Naive thymus-derived CD8-positive, alpha-beta T cell (primary cell): Measurements from ENCODE around the gene C1GALT1C1L. TPM values are rescaled to one million over a fixed set of nuclear protein-coding genes. Genes with fewer than 3 reads are reported as not detected.

Experiments
- ATAC-seq, 2 donors: fragments of 150-1000 bp; cut with Tn5 transposase in 1 of 2; sonication (Bioruptor Pico), chemical (Tn5 transposase) in 1 of 2; 1 replicate in 1 of 2; 2 replicates in 1 of 2; pipeline ENCODE4 v1.10.0; 2021; ENCODE audit warnings: mild to moderate bottlenecking in 2 of 2, moderate library complexity in 2 of 2
- POLR2A ChIA-PET: fragments of 350-600 bp; sonication (Branson Sonifier 250); formaldehyde crosslinking; loops from one replicate; lab custom pipeline; 2021; ENCODE audit warnings: antibody characterized with exemption; lab: Charles Lee
- DNase-seq, 10 donors: peaks; one replicate each; pipeline versions ENCODE4 v3.0.0 to v3.0.0-alpha.2; 2020 to 2022
- H3K27ac Mint-ChIP-seq, 10 donors: one replicate each; pipeline ENCODE4 v1.8.0; 2020 to 2022; ENCODE audit warnings: mild to moderate bottlenecking in 10 of 10, mixed read lengths in 10 of 10, moderate library complexity in 4 of 10, inconsistent platforms in 1 of 10
- H3K27me3 Mint-ChIP-seq, 5 donors: one replicate each; pipeline ENCODE4 v1.8.0; 2021 to 2022; ENCODE audit warnings: mixed read lengths in 5 of 5
- H3K36me3 Mint-ChIP-seq, 3 donors: one replicate each; pipeline ENCODE4 v1.8.0; 2020 to 2022; ENCODE audit warnings: mixed read lengths in 3 of 3, mild to moderate bottlenecking in 2 of 3, inconsistent platforms in 1 of 3
- H3K4me1 Mint-ChIP-seq, 4 donors: one replicate each; pipeline ENCODE4 v1.8.0; 2021 to 2022; ENCODE audit warnings: mixed read lengths in 4 of 4
- H3K4me3 Mint-ChIP-seq, 10 donors: one replicate each; pipeline ENCODE4 v1.8.0; 2020 to 2022; ENCODE audit warnings: mild to moderate bottlenecking in 10 of 10, mixed read lengths in 10 of 10, moderate library complexity in 6 of 10, inconsistent platforms in 1 of 10
- H3K9me3 Mint-ChIP-seq, 9 donors: one replicate each; pipeline ENCODE4 v1.8.0; 2020 to 2022; ENCODE audit warnings: mixed read lengths in 9 of 9, mild to moderate bottlenecking in 3 of 9, inconsistent platforms in 1 of 9, moderate library complexity in 1 of 9
- polyA plus RNA-seq, 3 donors: library from polyadenylated mRNA; unstranded; fragments of 300-500 nt; fragmentation: Illumina TruSeq; gene quantifications; one replicate each; pipeline ENCODE4 v1.2.3, GENCODE V29; 2021
- total RNA-seq, 8 experiments: library from RNA in 2 of 8; stranded (reverse) in 2 of 8; gene quantifications; one replicate each; pipeline ENCODE4 v1.2.3 and lab custom pipeline; 2021 to 2026

Gene C1GALT1C1L
- total RNA-seq = under 1 TPM; 0.31 to 0.33 TPM
- under 1 TPM in 2 of 3 donors, not detected in 1; 0.16 to 0.44 TPM for polyA plus RNA-seq
- 0 to 0.26 (median 0.08) reads per million in 6 experiments for total RNA-seq (lab: John Stamatoyannopoulos, UW)

DNA sequence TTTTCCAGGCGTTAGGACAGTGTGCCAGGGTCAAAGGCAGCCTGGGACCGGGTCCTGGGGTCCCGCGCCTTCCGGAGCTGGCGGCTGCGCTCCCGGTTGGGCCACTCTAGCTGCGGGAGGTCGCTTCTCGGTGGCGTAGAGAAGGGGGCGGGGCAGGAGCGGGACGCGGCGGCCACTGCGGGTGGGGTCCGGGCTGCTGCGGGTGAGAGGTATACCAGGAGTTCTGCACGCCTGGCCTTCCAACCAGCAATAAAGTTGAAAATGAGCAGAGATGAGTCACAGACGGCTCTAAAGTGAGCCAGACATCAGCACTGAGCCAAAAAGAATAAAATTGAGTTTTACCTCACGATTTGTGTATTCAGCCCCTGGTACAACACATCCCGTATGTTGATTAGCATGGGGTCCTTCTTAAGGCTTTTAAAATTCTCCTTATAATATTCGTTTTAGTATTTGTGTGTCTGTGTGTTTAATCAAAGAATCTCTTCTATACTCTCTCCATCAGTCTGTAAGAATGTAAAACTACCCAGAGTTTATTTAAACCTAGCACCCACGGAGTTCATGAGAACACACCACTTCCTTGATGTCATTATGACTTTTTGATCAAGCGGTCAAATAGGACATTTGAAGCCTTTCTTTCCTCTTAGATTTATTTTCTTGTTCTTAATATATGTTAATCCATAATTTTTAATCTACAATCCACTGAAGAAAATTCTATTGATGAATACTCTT lies at the start of gene C1GALT1C1L:
TSS of gene C1GALT1C1L (minus strand) at position 108 of the 729 bp plus-strand sequence. CDS start at position 1, 107 bp downstream.
- H3K27me3 Mint-ChIP-seq = peaks cover 6 to 27% (median 10%) of the 10 kb centered on the region in 5 donors

DNA sequence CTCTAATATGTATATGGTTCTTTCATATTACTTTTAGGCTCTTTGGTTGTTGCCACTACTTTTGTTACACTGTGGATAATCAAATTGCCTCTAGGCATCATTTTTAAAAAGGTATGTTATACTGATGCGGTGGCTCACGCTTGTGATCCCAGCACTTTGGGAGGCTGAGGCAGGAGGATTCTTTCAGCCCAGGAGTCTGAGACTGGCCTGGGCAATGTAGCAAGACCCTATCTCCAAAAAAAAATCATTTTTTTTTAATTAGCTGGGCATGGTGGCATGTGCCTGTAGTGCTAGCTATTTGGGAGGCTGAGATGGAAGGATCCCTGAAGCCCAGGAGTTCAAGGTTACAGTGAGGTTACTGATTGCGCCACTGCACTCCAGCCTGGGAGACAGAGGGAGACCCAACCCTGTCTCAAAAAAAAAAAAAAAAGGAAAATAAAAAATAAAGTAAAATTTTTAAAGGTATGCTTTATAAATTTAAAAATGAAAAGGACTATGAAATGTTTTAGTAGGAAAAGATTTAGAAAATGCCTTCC lies 49.5 kb upstream of the C1GALT1C1L start:
- POLR2A ChIA-PET = no interaction called here
- ATAC-seq (no peak), DNase-seq (no peak)
- Mint-ChIP-seq H3K4me1 (no peaks in the 10 kb centered on the region), H3K27ac (no peak overlapping the region), H3K27me3 (peaks cover 0 to 10% (median 0%) of the 10 kb centered on the region in 5 donors), H3K36me3 (peaks cover 0 to 4% (median 2%) of the 10 kb centered on the region in 3 donors), H3K9me3 (no peaks in the 10 kb centered on the region), H3K4me3 (no peak overlapping the region)

More for the DNA sequence above, at the start of gene C1GALT1C1L:
- H3K9me3 Mint-ChIP-seq = peaks cover 6 to 23% (median 11%) of the 10 kb centered on the region in 9 donors
- H3K4me1 Mint-ChIP-seq = peaks cover 2 to 9% (median 3%) of the 10 kb centered on the region in 4 donors
- DNase-seq (peak in 6 of 10 donors; percentile 2 to 23 (median 14)), ATAC-seq (peak; percentile 66 to 76)
- peaks cover 0 to 24% (median 2%) of the 10 kb centered on the region in 3 donors for H3K36me3 Mint-ChIP-seq
- H3K27ac Mint-ChIP-seq = peak within 1 kb of the TSS in 1 of 10 donors; percentile 53
- H3K4me3 Mint-ChIP-seq = peak within 1 kb of the TSS; percentile 7 to 73 (median 60)
- POLR2A ChIA-PET = no interaction called here

DNA sequence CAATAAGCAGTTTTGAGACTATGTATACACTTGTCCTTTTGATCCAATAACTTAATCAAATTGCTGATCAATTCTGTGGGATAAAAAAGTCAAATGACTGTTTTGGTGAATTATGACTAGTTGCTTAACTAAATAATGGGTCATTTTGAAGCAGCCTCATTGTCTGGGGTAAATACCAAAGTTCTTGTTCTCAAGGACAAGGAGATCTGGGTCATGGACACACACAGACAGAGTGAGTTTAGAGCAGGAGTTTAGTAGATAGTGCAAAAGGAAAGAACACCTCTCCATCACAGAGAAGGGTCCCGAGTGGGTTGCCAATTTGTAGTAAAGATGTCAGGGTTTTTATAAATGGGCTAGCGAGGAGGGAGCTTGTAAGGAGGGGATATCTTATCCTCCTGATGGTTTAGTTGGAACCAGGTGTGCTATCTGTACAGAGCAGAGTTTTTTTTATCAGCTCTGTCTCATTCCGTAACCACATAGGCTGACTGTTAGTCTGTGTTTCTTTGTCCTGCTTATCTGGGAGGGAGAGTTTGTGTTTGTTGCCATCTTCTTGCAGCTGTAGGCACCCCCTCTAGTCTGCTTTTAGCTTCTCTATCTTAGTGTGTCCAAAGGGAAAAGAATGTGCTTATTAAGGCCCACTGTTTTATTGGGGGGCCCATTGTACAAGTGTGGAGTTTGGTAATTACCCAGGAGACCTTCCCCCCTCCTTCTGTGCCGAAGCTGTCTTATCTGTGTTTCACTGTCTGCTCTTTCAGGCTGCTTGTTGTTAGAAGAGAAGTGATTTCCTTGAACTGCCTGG lies 48.7 kb upstream of the C1GALT1C1L start:
- ATAC-seq (no peak), DNase-seq (no peak)
- POLR2A ChIA-PET = no interaction called here
- H3K9me3 Mint-ChIP-seq = no peaks in the 10 kb centered on the region
- H3K4me1 Mint-ChIP-seq = no peaks in the 10 kb centered on the region
- H3K27me3 Mint-ChIP-seq = peaks cover 0 to 10% (median 1%) of the 10 kb centered on the region in 5 donors
- no peak overlapping the region for H3K27ac Mint-ChIP-seq
- H3K4me3 Mint-ChIP-seq = no peak overlapping the region
- H3K36me3 Mint-ChIP-seq = peaks cover 0 to 2% (median 2%) of the 10 kb centered on the region in 3 donors

DNA sequence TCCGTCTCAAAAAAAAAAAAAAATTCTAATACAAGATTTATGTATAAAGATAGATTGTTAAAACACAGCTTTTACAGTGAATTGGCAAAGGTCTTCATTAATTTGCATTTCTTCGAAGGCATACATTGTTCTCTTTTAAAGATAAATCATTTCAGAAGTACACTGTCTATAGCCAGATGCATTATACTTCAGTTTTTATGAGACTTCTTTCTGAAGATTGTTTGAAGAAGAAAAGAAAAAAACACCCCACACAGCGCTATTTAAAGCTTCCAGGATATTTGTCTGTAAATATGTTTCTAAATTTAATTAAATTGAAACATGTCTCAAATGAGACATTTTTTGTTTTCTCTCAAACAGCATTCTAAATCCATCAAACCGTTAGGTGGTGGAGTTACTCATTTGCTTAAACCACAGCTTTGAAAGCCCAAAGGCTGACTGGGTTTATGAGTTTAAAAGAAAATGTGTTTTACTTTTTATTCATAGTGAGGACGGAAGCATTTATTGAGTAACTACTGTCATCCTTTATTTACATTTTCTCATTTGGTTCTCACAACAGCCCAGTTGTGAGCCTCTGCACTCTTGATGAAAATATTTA lies 42.4 kb upstream of the C1GALT1C1L start:
- Mint-ChIP-seq H3K27ac (no peak overlapping the region), H3K36me3 (peaks cover 0 to 4% (median 2%) of the 10 kb centered on the region in 3 donors), H3K4me1 (no peaks in the 10 kb centered on the region), H3K9me3 (no peaks in the 10 kb centered on the region), H3K4me3 (no peak overlapping the region), H3K27me3 (peaks cover 0 to 10% (median 7%) of the 10 kb centered on the region in 5 donors)
- DNase-seq (no peak), ATAC-seq (no peak)
- POLR2A ChIA-PET = no interaction called here

DNA sequence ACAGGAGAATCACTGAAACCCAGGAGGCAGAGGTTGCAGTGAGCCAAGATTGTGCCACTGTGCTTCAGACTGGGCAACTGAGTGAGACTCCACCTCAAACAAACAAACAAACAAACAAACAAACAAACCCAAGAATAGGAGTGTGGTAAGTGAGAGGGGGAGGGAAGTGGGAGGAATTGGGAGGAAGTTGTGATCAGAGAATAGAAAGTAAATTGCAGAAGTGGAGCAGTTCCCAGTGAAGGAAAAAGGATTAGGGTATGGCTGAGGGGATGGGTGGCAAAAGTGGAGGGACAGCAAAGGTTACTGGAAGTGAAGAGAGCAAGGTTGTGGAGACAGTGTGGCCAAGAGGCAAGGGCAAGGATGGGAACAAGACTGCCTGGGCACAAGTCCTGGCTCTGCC lies 41.1 kb upstream of the C1GALT1C1L start:
- Mint-ChIP-seq H3K9me3 (no peaks in the 10 kb centered on the region), H3K4me1 (no peaks in the 10 kb centered on the region), H3K27me3 (peaks cover 0 to 10% (median 7%) of the 10 kb centered on the region in 5 donors), H3K27ac (no peak overlapping the region), H3K4me3 (no peak overlapping the region), H3K36me3 (peaks cover 2 to 4% (median 4%) of the 10 kb centered on the region in 3 donors)
- POLR2A ChIA-PET = no interaction called here
- DNase-seq (no peak), ATAC-seq (no peak)

DNA sequence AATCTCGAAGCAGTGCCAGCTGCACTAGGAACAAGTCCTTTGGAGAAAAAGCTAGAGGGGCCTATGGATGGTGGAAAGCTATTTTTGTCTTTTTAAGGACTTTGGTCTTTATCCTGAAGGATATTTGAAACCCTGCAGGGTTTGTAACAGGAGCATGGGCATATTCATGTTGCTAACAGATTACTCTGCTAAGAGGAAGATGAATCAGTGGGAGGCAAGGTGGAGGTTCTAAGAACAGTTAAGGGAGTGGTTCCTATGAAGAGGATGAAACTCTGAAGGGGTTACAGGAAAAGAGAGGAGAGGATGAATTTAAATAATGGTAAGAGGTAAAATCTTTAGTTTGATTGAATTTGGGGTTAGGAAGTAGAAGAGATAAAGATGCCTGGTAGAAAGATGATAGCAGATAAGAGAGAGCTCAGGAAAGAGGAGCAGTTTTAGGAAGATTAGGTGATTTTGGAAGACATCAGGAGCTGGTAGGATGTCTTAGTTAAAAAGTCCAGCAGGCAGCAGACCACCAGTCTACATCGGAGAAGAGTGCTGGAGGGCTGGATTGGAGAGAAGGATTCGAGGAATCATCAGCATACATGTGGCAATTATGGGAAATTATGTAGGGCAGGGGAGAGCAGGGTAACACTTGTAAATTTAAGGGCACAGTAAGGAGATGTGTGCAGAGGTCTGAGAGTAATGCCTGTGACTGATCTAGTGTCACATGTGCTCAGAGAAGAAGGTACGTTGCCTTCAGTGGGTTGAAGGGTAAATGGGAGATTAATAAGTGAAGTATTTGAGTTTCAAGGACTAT lies 39.3 kb upstream of the C1GALT1C1L start:
- Mint-ChIP-seq H3K27ac (peak overlapping the region in 1 of 10 donors; percentile 1), H3K9me3 (no peaks in the 10 kb centered on the region), H3K4me3 (no peak overlapping the region), H3K27me3 (peaks cover 0 to 17% (median 2%) of the 10 kb centered on the region in 5 donors), H3K36me3 (peaks cover 2 to 10% (median 4%) of the 10 kb centered on the region in 3 donors), H3K4me1 (no peaks in the 10 kb centered on the region)
- POLR2A ChIA-PET = no interaction called here
- no peak for DNase-seq
- ATAC-seq = no peak

DNA sequence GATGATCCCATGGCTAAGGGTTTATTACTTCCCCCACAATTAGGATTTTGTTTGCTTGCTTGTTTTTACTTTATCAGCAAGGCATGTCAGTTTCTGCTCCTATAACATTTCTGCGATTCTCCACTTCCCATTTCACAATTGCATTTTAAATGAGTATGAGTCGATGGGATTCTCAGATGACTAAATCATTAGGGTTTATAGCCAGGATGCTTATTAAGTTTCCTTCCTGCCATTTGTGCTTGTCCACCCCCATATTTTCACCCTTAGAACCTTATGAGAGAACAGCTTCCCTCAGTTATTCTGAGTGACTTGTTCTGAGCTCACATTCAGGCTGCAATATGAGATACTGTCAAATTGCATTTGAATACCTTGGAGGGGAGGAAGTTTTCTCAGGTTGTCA lies 37.9 kb upstream of the C1GALT1C1L start:
- Mint-ChIP-seq H3K27me3 (peaks cover 0 to 21% (median 3%) of the 10 kb centered on the region in 5 donors), H3K36me3 (peaks cover 2 to 14% (median 9%) of the 10 kb centered on the region in 3 donors), H3K27ac (no peak overlapping the region), H3K4me3 (no peak overlapping the region), H3K4me1 (no peaks in the 10 kb centered on the region), H3K9me3 (no peaks in the 10 kb centered on the region)
- DNase-seq = no peak
- POLR2A ChIA-PET = no interaction called here
- no peak for ATAC-seq

DNA sequence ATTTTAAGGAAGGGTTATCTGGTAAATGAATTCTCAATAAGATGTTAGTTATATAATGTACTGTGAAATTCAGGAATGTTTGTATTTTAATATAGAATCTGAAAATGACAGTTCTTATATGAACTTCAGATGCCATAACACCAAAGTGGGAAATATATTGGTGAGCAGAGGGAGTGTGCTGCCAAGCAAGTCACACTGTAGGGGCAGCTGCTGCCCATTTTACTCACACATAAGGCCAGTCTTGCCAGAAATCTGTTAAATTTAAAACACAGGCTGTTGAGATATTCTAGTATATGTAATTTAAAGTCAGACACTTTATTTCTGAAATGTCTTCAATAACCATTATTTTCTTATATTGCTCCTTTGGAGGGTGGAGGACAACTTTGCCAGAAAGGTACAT lies 34.6 kb upstream of the C1GALT1C1L start:
- POLR2A ChIA-PET = no interaction called here
- DNase-seq (no peak), ATAC-seq (no peak)
- Mint-ChIP-seq H3K27ac (no peak overlapping the region), H3K4me3 (no peak overlapping the region), H3K9me3 (no peaks in the 10 kb centered on the region), H3K27me3 (peaks cover 2 to 26% (median 17%) of the 10 kb centered on the region in 5 donors), H3K4me1 (no peaks in the 10 kb centered on the region), H3K36me3 (peaks cover 0 to 20% (median 13%) of the 10 kb centered on the region in 3 donors)

DNA sequence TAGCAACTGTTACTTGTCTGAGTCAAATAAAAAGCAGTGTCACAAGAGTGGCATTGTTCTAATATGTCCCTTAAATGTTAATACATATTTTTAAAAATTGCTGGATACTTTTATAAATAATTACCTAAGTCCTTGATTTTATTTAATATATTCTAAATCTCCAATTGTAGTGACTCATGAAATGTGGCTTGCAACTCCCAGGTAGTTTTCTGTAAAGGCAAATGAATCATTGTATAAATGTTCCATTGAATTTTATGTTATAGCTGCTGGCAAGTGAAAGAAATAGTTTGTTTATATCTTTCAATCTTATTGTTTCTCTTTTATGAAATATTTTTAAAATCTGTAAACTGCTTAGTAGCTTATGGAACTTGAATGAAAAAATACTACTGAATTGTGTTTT lies 32.7 kb upstream of the C1GALT1C1L start:
- DNase-seq (no peak), ATAC-seq (no peak)
- Mint-ChIP-seq H3K36me3 (peaks cover 0 to 23% (median 13%) of the 10 kb centered on the region in 3 donors), H3K9me3 (no peaks in the 10 kb centered on the region), H3K4me3 (no peak overlapping the region), H3K27ac (no peak overlapping the region), H3K27me3 (peaks cover 2 to 24% (median 13%) of the 10 kb centered on the region in 5 donors), H3K4me1 (no peaks in the 10 kb centered on the region)
- POLR2A ChIA-PET = no interaction called here

DNA sequence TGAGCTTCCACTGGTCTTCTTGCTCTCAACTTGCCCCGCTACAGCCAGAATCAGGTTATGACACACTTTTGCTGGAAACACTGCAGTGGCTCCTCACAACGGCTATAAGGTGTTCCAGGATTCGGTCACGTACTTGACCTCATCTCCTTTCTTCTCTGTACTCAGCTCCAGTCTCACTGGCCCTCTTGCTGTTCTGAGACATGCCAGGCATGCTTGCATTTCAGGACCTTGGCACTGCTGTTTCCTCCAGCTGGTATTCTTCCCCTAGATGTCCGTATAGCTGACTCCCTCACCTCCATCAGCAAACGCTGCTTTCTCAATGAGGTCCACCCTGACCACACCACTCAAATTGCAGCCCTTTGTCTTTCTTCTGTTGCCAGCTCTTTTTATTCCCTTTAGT lies 31.9 kb upstream of the C1GALT1C1L start:
- Mint-ChIP-seq H3K27ac (no peak overlapping the region), H3K4me1 (no peaks in the 10 kb centered on the region), H3K9me3 (no peaks in the 10 kb centered on the region), H3K27me3 (peaks cover 2 to 30% (median 14%) of the 10 kb centered on the region in 5 donors), H3K36me3 (peaks cover 0 to 23% (median 13%) of the 10 kb centered on the region in 3 donors), H3K4me3 (no peak overlapping the region)
- ATAC-seq (no peak), DNase-seq (no peak)
- POLR2A ChIA-PET = no interaction called here

DNA sequence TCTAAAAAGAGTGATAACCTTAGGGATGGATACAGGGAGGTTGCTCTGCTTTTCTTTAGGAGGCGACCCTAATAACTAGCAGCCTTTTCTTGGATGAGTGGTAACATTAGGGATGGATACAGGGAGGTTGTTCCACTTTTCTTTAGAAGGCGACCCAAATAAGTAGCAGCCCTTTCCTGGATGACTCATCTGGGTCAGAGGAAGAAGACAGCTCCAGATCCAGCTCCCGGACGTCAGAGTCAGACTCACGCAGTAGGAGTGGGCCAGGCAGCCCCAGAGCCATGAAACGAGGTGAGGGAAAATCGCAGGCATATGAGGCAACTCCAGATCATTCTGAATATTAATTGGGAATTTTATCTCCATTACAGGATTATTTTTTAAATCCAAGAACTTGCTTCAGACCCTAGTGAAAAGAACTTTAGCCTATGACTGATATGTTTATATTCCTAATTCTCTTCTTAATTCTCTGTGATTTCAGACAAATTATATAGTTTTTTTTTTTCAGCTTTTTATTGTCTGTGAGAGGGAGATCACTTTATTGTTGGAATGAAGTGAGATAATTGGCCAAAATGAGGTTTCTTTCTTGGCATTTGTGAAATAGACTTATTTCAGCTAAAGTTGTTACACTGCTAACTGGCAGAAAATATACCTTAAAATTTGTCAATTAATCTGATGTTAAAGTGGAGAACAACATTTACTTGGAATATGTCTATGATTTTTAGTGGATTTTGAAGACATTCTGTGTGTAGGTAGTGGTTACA lies 31.2 kb upstream of the C1GALT1C1L start:
- no peaks in the 10 kb centered on the region for H3K4me1 Mint-ChIP-seq
- H3K36me3 Mint-ChIP-seq = peaks cover 0 to 21% (median 13%) of the 10 kb centered on the region in 3 donors
- H3K4me3 Mint-ChIP-seq = no peak overlapping the region
- ATAC-seq = no peak
- no peak for DNase-seq
- POLR2A ChIA-PET = interaction anchor here (0.7 kb wide), 1 partner anchor 60 kb away, joined by 3 read pairs; no protein-coding TSS in a partner anchor
- H3K27me3 Mint-ChIP-seq = peaks cover 2 to 38% (median 18%) of the 10 kb centered on the region in 5 donors
- H3K27ac Mint-ChIP-seq = no peak overlapping the region
- no peaks in the 10 kb centered on the region for H3K9me3 Mint-ChIP-seq
